GM21529 (cell line): ENCODE results near the gene RFC4.

Experiments
- ATAC-seq: cut with Tn5 transposase; IDR thresholded peaks from one replicate; pipeline ENCODE4 v1.9.1; 2021; ENCODE audit not compliant: unreplicated experiment

RFC4 gene

DNA sequence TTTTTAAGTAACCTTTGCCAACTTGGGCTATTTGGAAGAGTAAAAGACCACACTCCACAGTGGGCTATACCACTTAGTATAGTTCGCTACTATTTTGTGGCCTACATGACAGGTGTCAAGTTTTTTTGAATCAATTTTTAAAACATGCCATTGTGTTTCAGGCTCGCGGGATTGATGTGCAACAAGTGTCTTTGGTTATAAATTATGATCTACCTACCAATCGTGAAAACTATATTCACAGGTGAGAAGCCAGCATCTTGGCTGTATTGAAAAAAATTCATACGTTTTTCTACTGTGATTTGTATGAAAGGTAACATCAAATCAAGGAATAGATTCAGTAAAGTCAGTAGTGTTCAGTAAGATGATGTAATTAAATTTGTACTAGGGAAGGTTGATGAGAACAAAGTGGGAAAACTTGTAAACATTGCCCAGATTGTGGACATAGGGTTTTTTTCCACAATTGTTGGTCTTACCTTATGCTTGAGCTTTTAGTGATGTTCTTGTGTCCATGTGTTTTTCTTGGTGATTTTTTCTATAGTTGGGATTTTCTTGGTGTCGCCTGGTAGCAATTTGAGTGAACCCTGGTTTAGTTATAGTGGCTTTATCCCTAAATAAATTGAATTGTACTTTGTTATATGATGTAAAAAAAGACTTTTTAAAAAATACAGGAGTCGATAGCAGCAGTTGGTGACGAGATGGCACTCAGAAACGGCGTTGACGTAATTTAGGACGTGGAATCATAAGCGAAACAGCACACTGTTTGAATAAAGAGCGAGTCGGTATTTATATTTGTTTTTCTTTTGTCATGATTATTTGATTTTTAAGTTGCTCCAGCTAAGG is 18.4 kb downstream of the RFC4 start:
- no peak for ATAC-seq

DNA sequence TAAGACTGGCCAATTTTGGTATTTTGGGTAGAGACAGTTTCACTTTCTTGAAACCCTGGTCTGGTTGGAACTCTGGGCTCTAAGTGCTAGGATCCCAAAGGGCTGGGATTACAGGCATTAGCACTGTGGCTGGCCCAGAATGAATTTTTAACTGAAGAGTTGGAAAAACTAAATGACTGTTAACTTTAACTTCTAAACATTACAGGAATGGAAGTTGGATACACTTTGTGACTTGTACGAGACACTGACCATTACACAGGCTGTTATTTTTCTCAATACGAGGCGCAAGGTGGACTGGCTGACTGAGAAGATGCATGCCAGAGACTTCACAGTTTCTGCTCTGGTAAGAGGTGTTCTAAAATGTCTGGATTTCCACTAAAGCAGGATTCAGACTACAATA is 19.4 kb downstream of the RFC4 start:
- no peak for ATAC-seq

DNA sequence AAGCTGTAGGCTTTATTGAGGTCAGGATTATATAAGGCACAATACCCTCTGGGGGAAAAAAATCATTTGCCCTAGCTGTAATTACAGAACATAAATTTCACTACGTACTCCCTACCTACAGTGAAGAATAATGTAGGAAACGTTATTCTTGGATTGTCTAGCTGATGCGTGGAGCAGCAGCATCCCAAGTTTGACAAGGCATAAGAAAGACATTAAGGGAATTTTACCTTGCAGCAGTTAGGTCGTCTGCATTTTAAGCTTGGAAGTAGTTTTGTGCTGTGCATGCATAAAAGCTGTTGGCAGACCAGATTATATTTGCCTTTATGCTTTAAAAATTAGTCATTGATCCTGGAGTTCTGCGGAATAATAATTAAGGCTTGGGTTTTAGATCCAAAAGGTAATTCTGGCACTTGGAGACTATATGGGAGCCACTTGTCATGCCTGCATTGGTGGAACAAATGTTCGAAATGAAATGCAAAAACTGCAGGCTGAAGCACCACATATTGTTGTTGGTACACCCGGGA is 20.7 kb downstream of the RFC4 start:
- no peak for ATAC-seq

DNA sequence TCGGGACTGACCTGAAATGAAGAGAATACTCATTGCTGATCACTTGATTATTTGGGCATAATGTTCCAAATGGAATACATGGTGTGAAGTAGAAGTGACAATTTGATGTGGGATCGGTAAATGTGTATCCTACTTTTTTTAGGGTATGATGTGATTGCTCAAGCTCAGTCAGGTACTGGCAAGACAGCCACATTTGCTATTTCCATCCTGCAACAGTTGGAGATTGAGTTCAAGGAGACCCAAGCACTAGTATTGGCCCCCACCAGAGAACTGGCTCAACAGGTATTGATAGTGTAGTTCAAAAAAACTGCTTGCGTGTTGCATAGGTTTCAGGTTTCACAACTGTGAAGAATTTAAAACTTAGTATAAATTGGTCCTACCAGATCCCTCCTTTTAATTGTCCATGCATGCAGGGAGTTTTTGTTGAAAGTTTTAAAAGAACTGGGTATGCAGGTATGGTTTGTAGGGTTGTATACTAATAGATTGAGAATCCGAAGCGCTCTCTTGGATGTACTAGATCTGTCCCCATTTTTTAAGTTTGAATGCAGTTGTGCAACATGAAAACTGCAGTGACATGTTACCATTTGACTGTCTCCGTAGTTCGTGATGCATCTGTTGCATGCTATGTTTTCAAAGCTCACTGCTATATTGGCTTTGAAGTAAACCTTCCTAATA is 21.3 kb downstream of the RFC4 start:
- no peak for ATAC-seq

DNA sequence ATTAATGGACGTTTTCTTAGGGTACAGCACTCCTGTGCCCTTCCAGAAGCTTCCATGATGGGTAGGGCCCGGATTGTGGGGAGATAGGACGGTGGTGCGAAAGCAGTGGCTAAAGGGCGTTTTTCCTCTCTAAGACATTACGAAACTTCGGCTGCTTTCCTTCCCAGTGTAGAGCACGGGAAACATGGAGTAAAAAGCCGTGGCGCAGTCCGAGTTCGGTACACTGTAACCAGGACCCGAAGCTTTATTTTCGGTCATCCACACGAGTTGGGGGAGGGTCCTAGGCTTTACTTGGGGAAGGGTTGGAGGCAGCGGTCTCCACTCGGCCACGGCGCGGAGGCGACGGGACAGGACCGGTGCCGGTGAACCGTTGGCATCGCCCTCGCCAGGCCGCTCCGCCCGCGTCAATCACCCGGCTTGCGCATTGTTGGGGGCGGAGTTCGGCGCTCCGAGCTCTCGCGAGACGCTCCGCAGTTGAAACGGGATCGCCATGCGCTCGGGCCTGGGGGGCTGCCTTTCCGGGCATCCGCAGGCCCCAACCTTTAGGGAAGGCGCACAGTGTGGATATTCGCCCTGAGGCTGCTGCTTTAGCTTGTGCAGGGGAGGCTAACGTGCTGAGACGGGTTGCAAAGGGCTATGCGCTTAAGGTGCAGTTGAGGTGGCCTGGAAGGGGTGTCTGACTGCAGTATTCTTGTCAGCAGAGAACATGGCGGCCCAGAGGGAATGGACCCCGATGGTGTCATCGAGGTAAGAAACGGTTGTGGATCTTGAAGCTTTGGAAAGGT is 22.4 kb downstream of the RFC4 start:
- ATAC-seq: peak; percentile 78

DNA sequence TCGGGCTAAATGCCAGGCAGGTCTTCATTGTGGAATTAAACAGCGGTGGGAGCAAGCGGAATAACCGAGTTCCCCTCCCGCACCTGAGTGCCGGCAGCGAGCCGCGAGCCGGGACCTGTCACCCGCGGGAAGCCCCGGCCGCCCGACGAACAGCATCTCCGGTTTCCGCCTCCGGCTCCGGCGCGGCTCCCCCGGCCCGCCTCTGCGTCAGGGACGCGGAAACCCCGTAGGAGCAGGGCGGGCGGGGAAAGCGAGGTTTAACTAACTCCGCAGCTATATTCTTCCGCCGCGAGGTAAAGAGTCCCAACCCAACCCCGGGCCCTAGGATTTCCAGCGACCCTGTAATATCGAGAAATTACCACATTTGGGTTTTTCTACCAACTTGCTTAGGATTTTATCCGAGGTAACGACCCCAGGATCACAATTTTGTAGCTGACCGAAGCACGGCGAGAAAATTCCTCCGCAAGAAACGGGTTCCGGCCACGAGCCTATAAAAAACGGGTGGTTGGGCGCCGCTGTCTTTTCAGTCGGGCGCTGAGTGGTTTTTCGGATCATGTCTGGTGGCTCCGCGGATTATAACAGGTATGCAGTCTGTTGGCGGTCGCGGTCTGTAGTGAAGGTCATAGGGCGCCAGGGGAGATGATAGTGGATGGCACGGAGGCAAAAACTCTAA is 23.1 kb downstream of the RFC4 start, which contains the start of gene EIF4A2:
TSS of gene EIF4A2 (plus strand) at position 520 of the 673 bp plus-strand sequence. CDS start at position 554, 34 bp downstream.
- ATAC-seq: peak; percentile 57

DNA sequence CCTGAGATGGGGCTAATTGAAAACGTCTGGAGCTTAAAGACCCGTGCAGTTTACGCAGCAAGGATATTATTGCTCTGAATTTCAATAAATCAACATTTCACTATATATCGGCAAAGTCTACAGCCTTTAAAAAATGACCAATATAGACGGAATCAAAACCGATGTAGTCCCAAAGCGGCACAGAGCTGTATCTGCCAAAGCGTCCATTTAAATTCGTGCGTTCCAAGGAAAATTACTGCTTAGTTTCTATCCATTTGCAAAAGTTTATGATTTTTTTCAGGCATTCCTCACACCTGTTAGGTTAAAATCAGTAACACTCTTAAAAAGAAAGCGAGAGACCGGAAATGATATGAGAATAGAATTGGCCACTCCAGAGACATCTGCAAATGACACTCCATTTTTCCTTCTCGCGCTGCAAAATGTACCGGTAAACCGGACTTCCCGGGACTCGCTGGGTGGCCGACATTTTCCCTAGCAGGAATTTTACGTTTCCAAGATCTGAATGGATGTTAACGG is 23.7 kb downstream of the RFC4 start:
- peak; percentile 26 for ATAC-seq

DNA sequence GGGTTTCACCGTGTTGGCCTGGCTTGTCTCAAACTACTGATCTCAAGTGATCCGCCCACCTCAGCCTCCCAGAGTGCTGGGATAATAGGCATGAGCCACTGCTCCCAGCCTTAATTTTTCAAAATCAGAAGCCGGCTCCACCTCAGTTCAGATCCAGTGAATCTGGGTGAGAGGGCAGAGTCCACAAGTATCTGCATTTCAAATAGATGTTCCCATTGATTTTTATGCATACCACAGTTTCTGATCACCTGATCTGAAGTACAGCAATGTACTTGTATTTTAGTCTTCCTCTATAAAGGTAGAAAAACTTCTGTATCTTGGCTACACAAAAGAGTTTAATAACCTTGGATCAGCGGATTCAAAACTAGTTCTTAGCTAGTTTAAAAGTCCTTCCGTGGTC is 27.1 kb downstream of the RFC4 start:
- no peak for ATAC-seq

DNA sequence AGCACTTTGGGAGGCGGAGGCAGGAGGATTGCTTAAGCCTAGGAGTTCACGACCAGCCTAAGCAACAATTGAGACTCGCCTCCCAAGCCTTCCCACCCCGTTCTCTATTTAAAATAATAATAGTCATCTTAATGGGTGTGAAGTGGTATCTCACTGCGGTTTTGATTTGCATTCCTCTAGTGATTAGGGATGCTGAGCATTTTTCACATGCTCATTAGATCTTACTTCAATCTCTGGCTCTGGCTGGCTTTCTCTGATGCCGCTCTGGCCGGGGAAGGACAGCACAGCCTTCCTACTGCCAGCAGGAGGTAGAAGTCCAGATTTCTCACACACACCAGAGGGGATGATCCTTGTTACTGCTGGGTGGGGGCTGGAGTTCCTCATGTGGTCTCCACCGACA is 30.3 kb downstream of the RFC4 start:
- no peak for ATAC-seq

DNA sequence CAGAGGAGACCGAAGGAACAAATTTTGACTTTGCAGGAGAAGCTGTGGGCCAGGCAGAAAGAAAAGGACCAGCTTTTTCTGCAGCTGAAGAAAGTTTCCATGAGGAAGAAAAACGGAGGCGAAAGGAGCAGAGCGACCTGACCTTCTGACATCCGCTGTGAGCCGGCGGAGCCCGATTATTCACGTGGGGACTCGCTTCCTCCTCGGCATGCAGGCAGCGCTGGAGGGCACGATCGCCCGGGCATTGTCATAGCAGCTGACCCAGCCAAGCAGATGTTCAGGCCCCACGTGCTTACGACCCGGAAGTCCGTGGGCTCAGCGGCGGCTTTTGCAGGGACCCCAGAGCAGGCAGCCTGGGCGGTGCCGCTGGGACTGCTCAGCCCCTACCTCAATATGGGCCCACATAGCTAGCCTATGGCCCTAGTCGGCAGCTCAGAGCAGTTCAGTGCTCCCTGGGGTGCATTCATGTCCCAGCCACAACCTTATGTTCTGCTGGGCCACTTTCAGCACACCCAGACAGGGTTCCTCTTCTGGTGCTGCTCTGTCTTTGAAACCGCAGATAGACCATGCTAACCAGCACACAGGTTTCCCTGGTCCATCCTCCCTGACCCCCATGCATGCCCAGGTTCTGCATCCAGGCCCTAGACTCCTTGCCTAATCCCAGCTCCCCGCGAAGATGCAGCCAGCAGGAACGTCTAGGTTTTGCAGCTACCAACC is 33.4 kb downstream of the RFC4 start:
- ATAC-seq: peak; percentile 97

DNA sequence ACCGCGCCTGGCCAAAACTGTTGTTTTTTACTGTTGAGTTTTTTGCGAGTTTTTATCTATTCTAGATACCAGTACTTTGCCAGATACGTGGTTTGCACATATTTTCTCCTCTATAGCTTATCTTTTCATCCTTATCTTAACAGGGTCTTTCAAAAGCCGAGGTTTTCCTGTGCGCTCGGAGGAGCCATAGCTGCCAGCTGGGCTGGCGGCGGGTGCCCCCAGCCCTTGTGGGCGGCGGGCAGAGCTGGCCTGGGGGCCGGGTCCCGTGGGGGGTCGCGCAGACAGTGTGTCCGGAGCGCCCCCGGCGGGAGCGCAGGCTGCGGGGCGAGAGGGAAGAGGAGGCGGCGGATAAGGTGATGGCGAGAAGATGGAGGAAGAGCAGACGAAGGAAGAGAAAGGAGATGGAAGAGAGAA is 34.0 kb downstream of the RFC4 start:
- peak; percentile 30 for ATAC-seq

DNA sequence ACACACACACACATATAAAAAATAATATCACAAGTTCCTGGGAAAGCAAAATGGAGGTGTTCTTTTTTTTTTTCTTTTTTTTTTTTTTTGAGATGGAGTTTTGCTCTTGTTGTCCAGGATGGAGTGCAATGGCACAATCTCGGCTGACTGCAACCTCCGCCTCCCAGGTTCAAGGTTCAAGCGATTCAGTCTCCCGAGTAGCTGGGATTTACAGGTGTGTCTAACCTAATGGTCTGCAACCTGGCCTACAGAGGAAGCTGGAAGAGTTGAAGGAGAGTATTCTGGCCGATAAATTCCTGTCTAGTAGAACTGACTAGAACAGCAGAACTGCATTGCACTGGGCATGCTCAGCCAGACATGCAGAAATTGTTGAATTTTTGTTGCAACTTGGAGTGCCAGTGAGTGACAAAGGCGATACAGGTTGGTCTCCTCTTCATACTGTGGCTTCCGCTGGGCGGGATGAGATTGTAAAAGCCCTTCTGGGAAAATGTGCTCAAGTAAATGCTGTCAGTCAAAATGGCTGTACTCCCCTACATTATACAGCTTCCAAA is 45.3 kb downstream of the RFC4 start:
- ATAC-seq: no peak

DNA sequence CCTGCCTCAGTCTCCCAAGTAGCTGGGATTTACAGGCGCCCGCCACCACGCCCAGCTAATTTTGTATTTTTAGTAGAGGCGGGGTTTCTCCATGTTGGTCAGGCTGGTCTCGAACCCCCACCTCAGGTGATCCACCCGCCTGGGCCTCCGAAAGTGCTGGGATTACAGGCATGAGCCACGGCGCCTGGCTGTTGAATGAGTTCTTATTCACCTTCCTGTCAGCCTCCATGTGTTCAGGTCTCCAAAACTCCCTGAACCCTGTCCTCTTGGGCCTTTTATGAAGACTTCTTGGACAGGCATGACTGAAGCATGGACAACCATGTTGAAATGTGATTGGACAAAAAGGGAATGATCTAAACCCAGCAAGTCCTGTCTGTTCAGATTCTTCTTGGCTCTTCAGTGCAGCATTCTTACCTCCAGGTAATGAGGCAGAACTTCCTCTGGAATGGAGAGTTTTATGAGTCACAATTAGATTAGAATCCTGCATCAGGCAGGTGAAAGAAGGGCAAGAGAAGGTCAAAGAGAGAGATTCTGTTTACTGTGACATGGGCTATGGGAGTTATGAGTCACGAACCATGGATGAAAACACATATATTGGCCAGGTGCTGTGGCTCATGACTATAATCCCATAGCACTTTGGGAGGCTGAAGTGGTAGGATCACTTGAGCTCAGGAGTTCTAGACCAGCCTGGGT is 46.0 kb downstream of the RFC4 start:
- ATAC-seq: no peak

DNA sequence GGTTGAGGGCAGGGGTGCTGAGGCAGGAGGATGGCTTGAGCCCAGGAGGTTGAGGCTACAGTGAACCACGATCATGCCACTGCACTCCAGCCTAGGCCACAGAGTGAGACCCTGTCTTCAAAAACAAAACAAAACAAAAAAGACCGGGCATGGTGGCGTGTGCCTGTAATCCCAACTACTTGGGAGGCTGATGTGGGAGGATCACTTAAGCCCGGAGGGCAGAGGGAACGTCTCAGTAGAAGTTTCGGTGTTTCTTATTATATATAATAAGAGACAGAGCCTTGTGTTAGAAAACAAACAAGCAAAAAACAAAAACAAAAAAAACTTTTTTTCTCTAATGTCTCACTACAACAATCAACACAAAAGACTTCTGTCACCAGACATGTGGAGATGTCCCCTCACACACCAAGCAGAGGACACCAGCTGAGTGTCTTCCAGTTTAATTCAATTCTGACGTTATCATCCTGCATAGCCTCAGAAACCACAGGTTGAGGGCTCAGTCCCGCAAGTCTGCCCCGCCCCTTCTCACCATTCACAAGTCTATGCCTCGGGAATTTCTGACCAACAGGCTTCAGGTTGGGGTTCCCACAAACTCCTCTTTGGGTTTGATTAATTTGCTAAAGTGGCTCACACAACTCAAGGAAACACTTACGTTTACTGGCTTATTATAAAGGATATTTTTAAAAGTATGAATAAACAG is 46.9 kb downstream of the RFC4 start:
- no peak for ATAC-seq

DNA sequence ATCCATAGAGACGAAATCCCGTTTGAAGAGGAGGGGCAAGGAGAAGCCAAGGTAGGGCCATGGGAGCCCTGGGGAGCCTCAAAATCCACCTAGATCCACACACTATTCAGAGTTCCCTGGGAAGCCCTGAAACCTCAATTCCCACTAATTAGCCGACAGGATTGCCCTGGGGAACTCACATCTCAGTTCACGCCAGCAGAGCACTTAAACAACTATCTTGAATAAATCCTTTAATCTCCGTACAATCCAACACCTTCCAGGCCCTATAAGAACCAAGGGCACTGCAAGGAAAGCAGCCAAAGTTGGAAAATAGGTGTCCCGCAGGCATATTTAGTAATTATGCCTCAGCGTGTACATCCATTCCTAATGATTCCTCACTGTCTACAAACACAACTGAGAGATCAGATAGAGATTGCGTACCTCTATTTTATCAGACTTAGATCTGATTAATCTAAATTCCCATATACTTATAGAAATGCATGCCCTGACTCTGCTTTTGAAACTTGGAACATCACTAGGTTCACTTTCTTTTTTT is 48.5 kb downstream of the RFC4 start:
- ATAC-seq: no peak

DNA sequence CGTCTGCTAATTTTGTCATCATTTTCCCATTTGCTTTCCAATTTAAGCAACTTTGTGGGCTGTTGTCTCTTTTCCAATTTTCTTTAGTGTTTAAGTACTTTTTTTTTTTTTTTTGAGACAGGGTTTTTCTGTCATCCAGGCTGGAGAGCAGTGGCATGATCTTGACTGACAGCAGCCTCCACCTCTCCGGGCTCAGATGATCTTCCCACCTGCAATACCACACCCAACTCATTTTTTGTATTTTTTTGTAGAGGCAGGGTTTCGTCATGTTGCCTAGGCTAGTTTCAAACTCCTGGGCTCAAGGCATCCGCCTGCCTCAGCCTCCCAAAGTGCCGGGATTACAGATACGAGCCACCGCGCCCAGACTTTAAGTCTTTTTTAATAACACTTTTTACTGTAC is 49.1 kb downstream of the RFC4 start:
- no peak for ATAC-seq

DNA sequence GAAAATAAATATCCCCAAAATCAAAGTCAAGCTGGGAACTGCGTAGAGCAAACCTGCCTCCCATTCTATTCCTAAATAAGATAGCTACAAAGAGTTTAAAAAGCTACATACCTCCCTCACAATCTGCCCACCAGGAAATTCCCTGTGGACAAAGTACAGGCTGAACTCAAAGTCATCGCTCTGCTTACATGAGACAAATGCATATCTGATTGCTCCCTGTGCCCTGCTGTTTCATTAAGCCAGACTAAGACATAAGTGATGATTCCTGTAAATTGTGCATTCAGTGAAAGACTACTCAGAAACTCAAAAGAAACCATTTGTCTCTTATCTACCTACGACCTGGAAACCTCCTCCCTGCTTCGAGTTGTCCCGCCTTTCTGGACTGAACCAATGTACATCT is 51.4 kb downstream of the RFC4 start:
- no peak for ATAC-seq

DNA sequence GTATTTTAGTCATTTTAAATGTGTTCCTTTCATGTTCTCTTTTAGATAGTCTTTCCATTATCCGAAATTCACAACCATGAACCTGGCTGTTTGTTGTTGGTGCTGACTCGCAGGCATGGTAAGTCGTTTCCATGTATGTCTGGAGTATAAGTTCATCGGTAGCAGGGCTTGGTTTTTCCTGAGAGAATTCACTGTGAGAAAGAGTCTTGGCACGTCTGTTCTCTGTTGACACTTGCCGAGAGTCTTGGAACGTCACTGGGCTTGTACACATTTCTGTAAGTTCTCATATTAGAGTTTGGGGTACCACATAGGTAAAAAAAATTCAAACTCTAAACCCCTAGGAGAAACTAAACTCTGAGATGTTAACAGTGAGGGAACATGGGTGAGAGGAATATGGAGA is 52.3 kb downstream of the RFC4 start:
- no peak for ATAC-seq
